Mammary epithelial cell (primary cell): Measurements from ENCODE around the gene AEBP1.

ENCODE experiments used
- CTCF ChIP-seq, 2 donors: IDR thresholded peaks in 1 of 2; conservative IDR thresholded peaks in 1 of 2; 2 replicates each; pipeline ENCODE4 v1.5.1; 2011 to 2012; ENCODE audit warnings: inconsistent platforms in 2 of 2, low read length in 2 of 2, mild to moderate bottlenecking in 2 of 2, control low read depth in 1 of 2, low read depth in 1 of 2; ENCODE audit not compliant: insufficient read depth in 1 of 2; ENCODE audit errors: extremely low read depth in 1 of 2
- EZH2 ChIP-seq: IDR thresholded peaks from 2 replicates; pipeline ENCODE4 v1.6.1; 2012; ENCODE audit warnings: low read length, inconsistent platforms, borderline replicate concordance

DNA sequence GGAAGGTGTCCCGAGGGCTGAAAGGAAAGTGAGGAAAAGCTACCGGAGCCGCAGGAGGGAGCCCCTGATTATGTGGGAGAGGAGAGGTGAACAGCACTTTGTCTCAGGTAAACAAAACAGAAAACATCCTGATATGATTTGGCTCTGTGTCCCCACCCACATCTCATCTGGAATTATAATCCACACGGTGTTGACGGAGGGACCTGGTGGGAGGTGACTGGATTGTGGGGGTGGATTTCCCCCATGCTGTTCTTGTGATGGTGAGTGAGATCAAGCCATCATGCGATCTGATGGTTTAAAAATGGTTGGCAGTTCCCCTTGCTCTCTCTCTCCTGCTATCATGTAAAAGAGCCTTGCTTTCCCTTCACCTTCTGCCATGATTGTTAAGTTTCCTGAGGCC lies 16.2 kb downstream of the AEBP1 start:
- no peak for TF ChIP-seq CTCF (conservative IDR thresholded peaks at IDR 0.05 in 1 of 2, IDR thresholded peaks at IDR 0.05 in 1 of 2; ENCODE audit: extremely low read depth in 1 of 2, insufficient read depth in 1 of 2, low read depth in 1 of 2, low read length in 2 of 2)
- no peak for TF ChIP-seq EZH2
